NCI-H82 treated with DMSO at 0.1 percent for 48 hours (cell line): Measurements from ENCODE around the gene PARD6G.
"Not testable (repeated sequence)": the region's sequence is repeated elsewhere in the genome, so short reads cannot be mapped to it uniquely, and the experiment has no call there.

Experiments
- DNase-seq: peaks from one replicate; lab custom pipeline; 2025; ENCODE audit not compliant: unreplicated experiment; lab: John Stamatoyannopoulos, UW

PARD6G gene

DNA sequence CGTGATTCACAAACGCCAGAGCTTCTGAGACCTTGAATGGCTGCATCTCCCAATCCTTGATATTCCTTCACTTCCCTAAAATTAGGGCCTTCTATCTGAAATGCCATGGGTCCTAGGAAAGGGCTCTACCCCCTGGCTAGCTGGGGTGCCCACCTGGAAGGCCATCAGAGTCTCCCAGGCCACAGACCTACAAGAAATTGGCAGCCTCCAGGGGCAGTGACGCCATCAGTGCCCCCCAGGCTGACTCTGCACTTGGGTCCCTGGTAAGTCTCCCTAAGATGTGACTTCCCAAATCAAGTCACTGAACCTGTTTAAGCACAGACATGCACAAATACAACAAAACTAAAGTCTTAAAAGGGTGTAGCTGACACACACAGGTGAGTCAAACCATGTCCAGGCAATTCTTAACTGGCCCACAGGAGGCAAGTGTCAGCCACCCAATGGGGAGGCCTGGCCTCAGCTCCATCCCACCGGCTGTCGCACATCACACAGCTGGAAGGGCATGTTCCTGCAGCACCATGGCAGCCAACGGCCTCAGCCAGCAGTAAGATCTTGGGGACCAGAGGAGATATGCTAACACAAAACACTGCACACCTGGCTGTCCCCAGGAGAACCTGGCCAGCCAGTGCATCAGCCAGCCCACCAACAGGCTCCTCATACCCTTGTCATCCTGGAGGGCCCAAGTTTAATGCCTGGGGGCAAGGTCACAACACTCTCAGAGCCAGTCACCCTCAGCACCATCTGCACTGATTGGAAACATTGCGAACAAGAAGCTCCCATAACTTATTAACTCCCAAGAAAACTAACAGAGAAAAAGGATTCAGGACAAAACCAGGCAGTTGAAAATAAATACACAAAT, 5.2 kb downstream of the PARD6G start:
- no peak for DNase-seq

DNA sequence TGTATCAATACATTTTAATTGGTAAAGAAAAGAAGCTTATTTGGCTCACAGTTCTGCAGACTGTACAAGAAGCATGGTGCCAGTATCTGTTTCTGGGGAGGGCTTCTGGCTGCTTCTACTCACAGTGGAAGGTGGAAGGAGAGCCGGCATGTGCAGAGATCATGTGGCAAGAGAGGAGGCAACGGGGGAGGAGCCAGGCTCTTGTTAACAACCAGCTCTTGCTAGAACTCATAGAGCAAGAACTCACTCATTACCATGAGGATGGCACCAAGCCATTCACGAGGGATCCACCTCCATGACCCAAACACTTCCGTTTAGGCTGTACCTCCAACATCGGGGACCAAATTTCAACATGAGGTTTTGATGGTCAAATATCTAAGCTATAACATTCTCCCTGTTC, 7.5 kb downstream of the PARD6G start:
- DNase-seq = no peak

DNA sequence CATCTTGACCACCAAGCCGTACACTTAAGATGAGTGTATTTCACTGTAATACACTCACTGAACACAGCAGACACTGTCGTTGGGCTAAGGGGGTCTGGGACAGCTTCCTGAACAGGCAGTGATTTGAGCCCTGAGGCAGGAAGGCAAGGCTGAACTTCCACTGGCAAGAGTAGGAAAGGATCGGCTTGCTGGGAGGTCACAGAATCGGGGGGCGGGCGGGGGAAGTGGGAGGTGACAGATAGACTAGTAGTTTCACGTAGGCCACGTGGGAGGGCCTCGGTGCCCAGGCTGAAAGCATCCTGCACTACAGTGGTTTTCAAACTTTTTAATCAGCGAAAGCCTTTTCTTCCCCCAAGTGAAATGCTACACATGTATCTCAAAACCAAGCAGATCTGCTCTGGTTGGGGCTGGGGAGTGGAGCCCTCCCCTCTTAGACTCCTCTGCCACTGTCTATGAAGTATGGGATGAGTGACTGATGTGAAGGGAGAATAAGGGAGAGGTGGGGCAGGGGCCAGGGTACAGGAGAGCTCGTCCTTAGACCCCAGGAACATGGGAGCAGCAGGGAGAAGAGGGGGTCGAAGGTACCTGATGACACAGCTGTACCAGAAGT, 8.6 kb downstream of the PARD6G start:
- no peak for DNase-seq

DNA sequence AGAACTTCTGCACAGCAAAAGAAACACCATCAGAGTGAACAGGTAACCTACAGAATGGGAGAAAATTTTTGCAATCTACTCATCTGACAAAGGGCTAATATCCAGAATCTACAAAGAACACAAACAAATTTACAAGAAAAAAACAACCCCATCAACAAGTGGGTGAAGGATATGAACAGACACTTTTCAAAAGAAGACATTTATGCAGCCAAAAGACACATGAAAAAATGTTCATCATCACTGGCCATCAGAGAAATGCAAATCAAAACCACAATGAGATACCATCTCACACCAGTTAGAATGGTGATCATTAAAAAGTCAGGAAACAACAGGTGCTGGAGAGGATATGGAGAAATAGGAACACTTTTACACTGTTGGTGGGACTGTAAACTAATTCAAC, 9.8 kb downstream of the PARD6G start:
- DNase-seq = not testable (repeated sequence)

DNA sequence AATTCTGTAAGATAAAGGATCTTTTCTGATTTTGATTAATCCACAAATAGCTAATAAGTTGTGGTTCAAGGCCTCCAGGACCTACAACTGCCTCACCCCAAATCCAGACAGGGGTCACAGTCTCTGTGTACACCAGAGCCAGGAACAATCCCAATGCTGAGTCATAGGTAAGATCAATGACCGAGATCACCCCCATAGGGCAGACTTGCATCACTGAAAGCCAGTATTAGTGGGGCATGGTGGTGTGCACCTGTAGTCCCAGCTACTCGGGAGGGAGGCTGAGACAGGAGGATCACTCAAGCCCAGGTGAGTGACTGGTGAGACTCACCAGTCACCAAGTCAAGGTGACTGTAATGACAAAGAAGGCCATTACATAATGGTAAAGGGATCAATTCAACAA, 12.9 kb downstream of the PARD6G start:
- DNase-seq = no peak

DNA sequence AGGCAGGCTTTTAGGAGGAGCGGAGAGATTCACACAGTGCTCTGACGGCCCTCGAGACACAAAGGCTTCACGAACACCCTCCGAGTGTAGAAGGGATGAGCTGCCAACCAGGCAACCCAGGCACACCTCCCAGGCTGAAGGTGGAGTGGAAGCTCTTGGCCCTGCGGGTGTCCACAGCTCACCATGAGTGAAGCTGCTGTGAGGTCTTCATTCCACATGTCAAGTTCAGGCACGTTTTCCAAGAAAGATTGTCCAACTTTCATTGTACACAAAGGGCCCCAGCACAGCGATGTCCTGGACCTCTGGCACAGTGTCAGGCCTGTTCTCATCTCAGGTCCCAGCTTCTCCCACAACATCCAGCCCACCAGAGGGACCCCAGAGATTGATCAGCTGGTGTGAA, 13.4 kb downstream of the PARD6G start:
- DNase-seq = no peak

DNA sequence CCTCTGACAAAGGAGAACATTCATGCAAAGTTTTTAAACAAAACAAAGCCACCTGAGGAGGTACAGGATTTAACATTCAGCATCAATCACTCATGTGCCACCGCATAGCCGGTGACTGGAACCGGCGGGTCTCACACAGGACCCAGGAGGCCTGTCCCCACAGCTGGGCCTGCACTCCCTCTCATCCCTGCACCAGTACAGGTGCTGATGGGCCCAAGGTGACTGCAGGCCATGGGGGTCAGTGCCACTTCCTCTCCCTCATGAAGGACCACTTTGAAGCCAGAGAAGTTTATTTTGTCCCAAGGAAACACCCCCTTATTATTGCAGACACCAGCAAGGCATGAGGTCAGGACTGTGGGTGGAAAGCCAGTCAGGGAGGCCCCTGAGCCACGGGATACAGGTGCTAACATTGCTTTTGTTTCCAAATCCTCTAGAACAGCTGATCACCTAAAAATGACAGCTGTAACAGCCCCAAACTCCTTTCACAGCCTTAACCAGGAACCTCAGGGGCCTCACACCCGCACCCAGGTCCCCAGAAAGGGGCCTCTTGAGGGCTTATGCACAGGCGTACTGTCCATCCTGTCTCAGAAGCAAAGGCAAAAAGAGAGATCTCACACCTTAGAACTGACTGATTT, 14.0 kb downstream of the PARD6G start:
- DNase-seq = no peak

DNA sequence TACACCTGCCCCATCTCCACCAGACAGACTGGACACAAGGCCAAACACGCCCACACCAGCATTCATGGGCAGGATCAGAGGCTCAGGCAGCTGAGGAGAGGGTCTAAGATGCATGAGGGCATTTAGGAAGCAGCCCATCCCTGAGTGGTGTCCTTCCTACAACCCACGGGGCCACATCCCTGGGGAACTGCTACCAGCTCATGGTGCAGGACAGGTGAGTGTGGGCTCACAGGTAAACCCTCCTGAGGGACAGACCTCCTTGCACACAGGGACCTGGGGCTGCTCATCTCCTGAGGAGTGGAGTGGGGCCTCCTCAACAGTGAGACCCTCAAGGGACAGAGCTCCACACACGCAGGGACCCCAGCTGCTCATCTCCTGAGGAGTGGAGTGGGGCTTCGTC, 14.6 kb downstream of the PARD6G start:
- DNase-seq = no peak

DNA sequence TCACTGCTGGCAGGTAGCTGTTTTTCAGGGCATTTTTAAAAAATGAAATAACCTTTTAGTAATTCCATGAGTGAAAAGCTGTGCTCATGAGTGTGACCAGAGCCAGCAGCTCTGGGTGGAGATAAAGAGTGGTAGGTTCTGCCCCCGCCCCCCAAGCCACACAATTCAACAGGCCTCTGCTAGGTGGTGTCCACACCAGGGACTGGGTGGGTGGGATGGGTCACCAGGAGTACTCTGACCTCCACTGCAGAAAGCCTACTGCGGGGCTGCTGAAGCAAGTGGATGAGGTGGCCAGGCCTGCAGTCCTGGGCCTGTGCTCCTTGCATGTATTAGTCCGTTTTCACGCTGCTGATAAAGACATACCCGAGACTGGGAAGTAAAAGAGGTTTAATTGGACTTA, 15.3 kb downstream of the PARD6G start:
- DNase-seq = no peak

DNA sequence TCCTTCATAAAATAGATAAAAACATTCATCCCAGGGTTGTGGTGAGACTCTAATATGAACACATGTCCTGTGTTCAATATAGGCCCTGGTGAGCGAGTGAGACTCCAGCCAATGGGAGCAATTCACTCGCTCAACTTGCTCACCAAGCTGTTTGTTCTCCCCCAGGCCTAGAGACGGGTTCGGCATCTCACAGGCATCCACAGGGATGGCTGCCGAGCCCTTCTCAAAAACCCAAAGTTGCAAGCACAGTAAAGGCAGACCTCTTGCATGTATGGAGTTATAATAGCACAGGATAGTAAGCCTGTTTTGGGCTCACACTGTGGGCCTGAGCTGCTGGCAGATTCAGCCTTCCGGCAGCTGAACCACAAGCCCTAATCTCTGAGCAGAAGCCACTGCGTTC, 15.7 kb downstream of the PARD6G start:
- no peak for DNase-seq

DNA sequence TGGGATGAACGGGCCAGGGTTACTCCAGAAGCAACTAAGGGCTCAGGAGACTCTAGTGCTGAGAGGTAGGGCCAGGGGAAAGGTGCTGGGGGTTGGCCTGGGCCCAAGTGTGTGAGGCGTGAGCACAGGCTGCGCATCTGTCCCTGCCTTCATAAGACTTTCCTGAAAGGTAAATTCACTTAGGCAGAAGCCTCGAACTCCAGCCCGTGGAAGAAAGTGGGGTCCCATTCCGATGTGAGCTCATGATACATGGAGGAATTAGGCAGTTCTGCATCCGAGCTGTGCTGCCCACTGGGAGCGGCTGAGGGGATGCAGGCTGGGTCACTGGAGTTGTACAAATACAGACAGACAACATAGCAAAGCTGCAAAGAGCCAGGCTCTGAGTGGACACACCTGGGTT, 16.2 kb downstream of the PARD6G start:
- no peak for DNase-seq

DNA sequence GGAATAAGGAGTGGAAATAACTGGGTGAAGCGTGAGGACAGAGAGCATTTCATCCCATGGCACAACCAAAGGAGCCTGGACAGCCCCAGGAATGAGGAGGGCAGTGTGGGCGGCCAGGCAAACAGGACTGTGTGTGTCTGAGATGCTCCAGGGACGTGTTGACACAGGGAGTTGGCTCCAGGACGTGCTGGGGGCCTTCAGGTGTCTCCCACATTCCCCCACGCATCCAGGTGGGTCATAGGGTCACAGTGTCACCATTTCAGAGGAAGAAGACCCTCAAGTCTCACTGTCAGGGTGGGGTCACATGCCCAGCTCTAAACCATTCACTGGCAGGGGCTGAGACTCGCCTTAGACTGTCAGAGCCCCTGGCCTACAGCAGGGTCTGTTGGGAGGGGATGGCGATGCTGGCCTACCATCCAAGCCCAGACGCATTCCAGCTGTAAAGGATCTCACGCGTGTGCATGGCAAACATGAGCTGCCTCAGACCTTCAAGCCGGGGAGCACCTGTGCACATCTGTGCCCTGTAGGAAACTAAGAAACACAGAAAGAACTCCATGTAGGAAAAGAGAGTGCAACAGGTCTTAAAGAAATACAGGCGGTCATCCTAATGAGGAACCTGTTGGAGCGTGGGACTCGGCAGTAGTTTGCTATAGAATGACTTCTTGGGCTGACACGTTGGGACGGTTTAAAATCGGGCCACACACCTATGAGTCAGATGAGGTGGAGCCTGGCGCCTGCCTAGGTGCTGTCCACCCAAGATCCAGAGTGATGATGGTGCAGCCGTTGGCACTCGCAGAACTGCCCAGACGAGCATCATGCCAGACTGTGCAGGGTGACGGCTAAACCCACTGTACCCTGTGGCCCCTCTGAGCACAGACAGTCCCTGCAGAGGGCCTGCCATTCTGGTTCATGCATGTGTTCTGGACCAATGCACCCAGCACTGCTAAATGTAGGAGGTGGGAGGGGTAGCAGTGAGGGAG, 17.3 kb downstream of the PARD6G start:
- DNase-seq = no peak

DNA sequence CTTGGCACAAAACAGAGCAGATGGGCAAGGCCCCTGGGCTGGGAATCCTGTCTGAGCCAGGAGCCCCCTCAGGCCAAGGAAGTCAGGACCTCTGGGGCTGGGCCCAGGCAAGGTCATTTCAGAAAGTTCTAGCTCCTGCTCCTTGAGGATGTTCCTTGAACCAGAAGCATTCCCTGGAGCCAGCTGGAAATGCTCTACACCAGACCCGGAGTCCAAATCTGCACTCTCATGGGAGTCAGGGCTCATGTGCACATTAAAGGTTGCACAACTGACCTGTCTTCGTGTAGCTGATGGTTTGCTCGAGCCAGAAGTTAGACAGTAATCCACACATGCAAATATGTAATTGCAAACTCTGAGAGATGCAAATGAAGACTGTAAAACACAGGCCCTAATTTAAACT, 18.0 kb downstream of the PARD6G start:
- DNase-seq = no peak

DNA sequence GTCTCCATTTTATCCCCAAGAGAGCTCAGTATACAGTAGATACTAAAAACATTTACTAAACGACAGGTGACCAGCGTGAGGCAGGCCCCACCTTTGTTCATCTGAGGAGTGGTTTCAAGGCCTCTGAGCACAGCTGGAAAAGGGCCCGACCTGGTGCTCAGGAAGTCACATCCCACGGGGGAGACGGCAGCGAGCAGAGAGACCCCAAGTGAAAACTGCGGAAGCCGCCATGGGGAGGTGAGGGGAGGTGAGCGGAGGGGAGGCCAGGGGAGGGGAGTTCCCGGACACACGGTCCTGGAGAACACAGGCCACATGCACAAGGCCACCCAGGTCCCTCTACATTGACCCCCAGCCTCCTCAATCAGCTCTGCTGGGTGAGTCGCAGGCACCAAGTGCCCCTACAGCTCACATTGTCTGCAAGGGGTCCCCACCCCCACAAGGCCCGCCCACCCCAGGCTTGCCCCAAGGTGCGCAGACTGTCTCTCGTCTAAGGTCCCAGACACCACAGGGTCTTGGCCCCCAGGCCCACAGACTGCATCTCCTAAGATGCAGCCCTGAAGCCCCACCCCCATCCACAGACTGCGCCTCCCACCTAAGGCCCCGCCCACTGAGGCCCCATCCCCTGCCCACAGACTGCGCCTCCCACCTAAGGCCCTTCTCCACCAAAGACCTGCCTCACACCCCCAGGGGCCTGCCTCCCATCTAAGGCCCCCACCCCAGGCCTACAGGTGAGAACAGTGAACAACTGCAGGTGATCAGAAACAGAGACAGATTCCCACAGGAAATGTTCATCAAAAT, 19.1 kb downstream of the PARD6G start:
- no peak for DNase-seq

DNA sequence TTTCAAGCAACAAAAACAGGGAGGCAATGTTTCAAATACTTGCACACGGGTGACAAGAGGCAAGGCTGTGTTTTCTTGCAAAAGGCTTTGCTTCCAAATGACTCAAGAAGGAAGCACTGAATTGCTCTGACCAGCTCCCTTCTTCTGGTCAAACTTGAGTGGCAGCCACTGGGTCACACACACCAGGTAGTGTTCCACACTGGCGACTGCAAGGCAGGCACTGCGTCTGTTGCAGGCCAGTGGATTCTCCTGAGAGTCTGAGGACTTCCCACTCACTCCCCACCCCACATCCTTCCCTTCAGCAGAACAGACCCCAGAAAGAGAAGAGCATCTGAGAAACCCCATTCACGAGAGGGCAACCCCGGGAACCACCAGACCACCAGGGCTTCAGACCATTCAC, 19.8 kb downstream of the PARD6G start:
- no peak for DNase-seq

DNA sequence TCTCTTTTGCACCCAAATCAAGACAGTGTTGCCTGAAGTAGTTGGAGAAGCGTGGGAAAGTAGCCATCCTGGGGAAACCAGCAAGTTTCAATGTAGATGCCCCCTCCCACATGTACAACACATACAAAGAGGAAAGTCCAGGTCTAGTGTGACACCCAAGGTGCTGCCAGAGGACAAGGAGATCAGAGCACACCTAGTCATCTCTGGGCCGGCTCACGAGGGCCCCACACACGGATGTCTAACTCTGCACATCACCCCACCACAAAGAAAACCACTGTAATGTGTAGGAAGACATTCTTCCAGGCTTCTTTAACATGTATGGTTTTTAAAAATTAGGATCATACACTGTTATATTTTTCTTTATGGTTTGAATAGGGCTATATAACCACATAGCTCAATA, 21.6 kb downstream of the PARD6G start:
- no peak for DNase-seq

DNA sequence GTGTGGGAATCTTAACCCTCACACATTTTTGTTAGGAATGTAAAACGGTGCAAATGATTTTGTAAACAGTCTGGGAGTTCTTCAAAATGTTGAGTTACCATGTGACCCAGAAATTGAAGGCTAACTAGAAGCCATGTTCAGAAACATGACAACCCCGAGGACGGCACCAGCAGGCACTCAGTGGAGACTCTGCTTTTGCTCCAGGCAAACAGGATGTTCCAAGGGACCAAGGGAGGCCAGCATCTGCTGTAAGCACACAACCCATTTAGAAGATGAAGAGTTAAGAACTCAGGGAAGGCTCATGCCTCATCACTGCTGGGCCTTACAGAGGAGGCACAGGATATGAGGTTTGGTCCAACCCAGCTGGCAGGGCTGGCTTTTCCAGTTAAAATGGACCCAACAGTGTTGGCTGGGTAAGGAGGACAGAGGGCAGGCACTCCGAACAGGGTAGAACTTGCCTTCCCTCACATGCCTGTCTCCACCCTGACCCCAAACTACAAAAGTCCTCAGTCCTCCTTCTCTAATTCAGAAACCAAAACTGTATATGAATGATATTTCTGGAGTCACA, 23.6 kb downstream of the PARD6G start:
- no peak for DNase-seq

DNA sequence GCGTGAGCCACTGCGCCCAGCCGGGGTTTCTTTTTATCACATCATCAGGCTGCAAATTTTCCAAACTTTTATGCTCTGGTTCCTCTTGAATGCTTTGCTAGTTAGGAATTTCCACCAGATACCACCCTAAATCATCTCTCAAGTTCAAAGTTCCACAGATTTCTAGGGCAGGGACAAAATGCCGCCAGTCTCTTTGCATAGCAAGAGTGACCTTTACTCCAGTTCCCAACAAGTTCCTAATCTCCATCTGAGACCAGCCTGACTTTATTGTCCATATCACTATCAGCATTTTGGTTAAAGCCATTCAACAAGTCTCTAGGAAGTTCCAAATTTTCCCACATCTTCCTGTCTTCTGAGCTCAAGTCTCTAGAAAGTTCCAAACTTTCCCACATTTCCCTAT, 27.8 kb downstream of the PARD6G start:
- not testable (repeated sequence) for DNase-seq

DNA sequence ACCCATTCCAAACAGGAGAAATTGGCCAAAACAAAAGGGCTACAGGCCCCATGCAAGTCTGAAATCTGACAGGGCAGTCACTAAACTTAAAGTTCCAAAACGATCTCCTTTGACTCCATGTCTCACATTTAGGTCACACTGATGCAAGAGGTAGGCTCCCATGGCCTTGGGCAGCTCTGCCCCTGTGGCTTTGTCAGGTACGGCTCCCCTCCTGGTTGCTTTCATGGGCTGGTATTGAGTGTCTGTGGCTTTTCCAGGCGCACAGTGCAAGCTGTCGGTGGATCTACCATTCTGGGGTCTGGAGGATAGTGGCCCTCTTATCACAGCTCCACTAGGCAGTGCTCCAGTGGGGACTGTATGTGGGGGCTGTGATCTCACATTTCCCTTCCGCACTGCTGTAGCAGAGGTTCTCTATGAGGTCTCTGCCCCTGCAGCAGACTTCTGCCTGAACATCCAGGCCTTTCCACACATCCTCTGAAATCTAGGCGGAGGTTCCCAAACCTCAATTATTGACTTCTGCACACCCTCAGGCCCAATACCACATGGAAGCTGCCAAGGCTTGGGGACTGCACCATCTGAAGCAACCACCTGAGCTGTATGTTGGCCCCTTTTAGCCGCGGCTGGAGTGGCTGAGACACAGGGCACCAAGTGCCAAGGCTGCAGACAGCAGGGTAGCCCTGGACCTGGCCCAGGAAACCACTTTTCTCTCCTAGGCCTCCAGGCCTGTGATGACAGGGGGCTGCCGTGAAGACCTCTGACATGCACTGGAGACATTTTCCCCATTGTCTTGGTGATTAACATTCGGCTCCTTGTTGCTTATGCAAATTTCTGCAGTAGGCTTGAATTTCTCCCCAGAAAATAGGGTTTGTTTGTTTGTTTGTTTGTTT, 28.7 kb downstream of the PARD6G start:
- no peak for DNase-seq
